Motor neuron (in vitro differentiated cells): ENCODE results near the gene CABYR. TPM values are rescaled to one million over a fixed set of nuclear protein-coding genes. Genes with fewer than 3 reads are reported as not detected.

Experiments
- ATAC-seq, 8 experiments: fragments of 200-7000 bp; cut with Tn5 transposase; replicated peaks in 6 of 8; 2 replicates each; pipeline ENCODE4 v1.8.0; 2021; ENCODE audit warnings: mild to moderate bottlenecking in 8 of 8, moderate library complexity in 8 of 8
- H3K27ac ChIP-seq, 2 donors: fragments of 250-450 bp; sonication (Bioruptor Pico); 2 replicates each; pipeline ENCODE4 v1.9.0; 2021; ENCODE audit warnings: antibody characterized with exemption in 2 of 2, mild to moderate bottlenecking in 2 of 2, moderate library complexity in 1 of 2
- H3K4me1 ChIP-seq, 2 donors: fragments of 250-450 bp; sonication (Bioruptor Pico); replicated peaks in 1 of 2; 2 replicates each; pipeline ENCODE4 v1.6.1; 2021; ENCODE audit warnings: antibody characterized with exemption in 2 of 2, mild to moderate bottlenecking in 2 of 2, moderate library complexity in 1 of 2
- H3K4me3 ChIP-seq, 5 donors: fragments of 250-450 bp; sonication (Bioruptor Pico); 2 replicates each; pipeline ENCODE4 v1.9.0; 2021; ENCODE audit warnings: antibody characterized with exemption in 5 of 5, mild to moderate bottlenecking in 5 of 5, moderate library complexity in 4 of 5
- WGBS, 10 experiments: fragments of 450-650 bp; shearing (Covaris generic); methylation state at CpG; one replicate each; pipeline ENCODE4 v1.0.0; 2022; 5-methylcytosine and 5-hydroxymethylcytosine counted together
- in situ Hi-C, 9 experiments: fragments of 400-800 bp; cut with MboI; loops; one replicate each; pipeline ENCODE4 v1.15.0; 2021; ENCODE audit warnings: low sequenced_read_pairs in 9 of 9, low pct_unique_long_range_greater_than_20kb in 2 of 9; ENCODE audit not compliant: unreplicated experiment in 9 of 9
- total RNA-seq, 8 experiments: library from RNA; unstranded; fragments of 300-600 nt; gene quantifications; 2 replicates each; pipeline versions ENCODE4 v1.2.3 to v1.2.4, GENCODE V29; 2022

CABYR gene
- total RNA-seq, 8 experiments from 2014 or later: 4.2 to 13.9 (median 6.8) TPM

GRCh38 chr18:24185805-24186204 is 46.9 kb downstream of the CABYR start:
- Histone ChIP-seq H3K4me3 (no peak overlapping the region), H3K4me1 (peaks cover 0 to 2% of the 10 kb centered on the region in 2 donors), H3K27ac (no peak overlapping the region)
- ATAC-seq: no peak
- 75 to 100% (median 92%) methylated on average over 1 to 7 of the region's 7 CpGs for WGBS, 10 experiments
- in situ Hi-C loops: no loop called here

DNA sequence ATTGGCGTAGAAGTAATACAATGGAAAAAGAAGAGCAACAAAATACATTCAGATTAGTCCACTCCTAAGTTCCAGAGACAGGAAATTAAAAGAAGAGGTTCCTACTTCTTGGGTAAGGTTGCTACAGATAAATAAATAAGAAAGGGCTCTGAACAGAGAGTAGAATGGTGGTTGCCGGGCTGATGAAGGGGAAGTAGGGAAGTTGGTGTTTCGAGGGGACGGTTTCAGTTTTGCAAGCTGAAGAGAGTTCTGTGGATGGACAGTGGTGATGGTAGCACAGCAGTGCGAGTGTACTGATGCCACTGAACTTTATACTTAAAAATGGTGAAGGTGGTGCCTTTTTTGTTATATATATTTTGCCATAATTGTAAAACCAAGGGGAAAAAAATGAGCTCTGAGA is 48.2 kb downstream of the CABYR start:
- in situ Hi-C loops: no loop called here
- Histone ChIP-seq H3K4me1 (peaks cover 0 to 2% of the 10 kb centered on the region in 2 donors), H3K27ac (no peak overlapping the region), H3K4me3 (no peak overlapping the region)
- 84 to 100% (median 99%) methylated on average over 1 to 5 of the region's 5 CpGs for WGBS, 10 experiments
- no peak for ATAC-seq

- 89 to 100% (median 100%) methylated on average over 1 of the region's 1 CpG; no CpG with 5 or more reads in 4 of the 10 experiments for WGBS, 10 experiments
- Histone ChIP-seq H3K27ac (no peak overlapping the region), H3K4me1 (peaks cover 0 to 2% of the 10 kb centered on the region in 2 donors), H3K4me3 (no peak overlapping the region)
- ATAC-seq: no peak
- in situ Hi-C loops: no loop called here
Observed at GRCh38 chr18:24187689-24188088, 48.8 kb downstream of the CABYR start.

- H3K4me1 ChIP-seq: peaks cover 0 to 2% of the 10 kb centered on the region in 2 donors
- no peak overlapping the region for H3K4me3 ChIP-seq
- 58 to 100% (median 82%) methylated on average over 1 to 5 of the region's 5 CpGs; no CpG with 5 or more reads in 3 of the 10 experiments for WGBS, 10 experiments
- in situ Hi-C loops: no loop called here
- ATAC-seq: no peak
- H3K27ac ChIP-seq: no peak overlapping the region
Observed at GRCh38 chr18:24188120-24188519, 49.3 kb downstream of the CABYR start.

GRCh38 chr18:24189007-24189528 is 50.2 kb downstream of the CABYR start:
- Histone ChIP-seq H3K27ac (no peak overlapping the region), H3K4me3 (no peak overlapping the region), H3K4me1 (peaks cover 0 to 2% of the 10 kb centered on the region in 2 donors)
- 70 to 100% (median 97%) methylated on average over 3 to 6 of the region's 6 CpGs; no CpG with 5 or more reads in 7 of the 10 experiments for WGBS, 10 experiments
- in situ Hi-C loops: no loop called here
- ATAC-seq: peak in 3 of 8 experiments; percentile 63 to 91 (median 76)

- ATAC-seq: no peak
- in situ Hi-C loops: no loop called here
- WGBS, 10 experiments: 74 to 100% (median 86%) methylated on average over 1 to 12 of the region's 15 CpGs; no CpG with 5 or more reads in 2 of the 10 experiments
- H3K4me3 ChIP-seq: no peak overlapping the region
- H3K27ac ChIP-seq: no peak overlapping the region
- no peaks in the 10 kb centered on the region for H3K4me1 ChIP-seq
Observed at GRCh38 chr18:24189664-24190346, 50.9 kb downstream of the CABYR start.

- Histone ChIP-seq H3K4me3 (no peak overlapping the region), H3K4me1 (no peaks in the 10 kb centered on the region), H3K27ac (no peak overlapping the region)
- in situ Hi-C loops: no loop called here
- WGBS, 10 experiments: 86 to 100% (median 100%) methylated on average over 1 to 2 of the region's 2 CpGs; no CpG with 5 or more reads in 3 of the 10 experiments
- peak in 1 of 8 experiments; percentile 43 for ATAC-seq
Observed at GRCh38 chr18:24190590-24190989, 51.7 kb downstream of the CABYR start.

GRCh38 chr18:24195296-24196053 is 56.6 kb downstream of the CABYR start:
- in situ Hi-C loops: no loop called here
- ATAC-seq: no peak
- WGBS, 10 experiments: 72 to 98% (median 92%) methylated on average over 3 to 9 of the region's 9 CpGs
- H3K4me3 ChIP-seq: no peak overlapping the region
- H3K27ac ChIP-seq: no peak overlapping the region
- H3K4me1 ChIP-seq: no peaks in the 10 kb centered on the region

DNA sequence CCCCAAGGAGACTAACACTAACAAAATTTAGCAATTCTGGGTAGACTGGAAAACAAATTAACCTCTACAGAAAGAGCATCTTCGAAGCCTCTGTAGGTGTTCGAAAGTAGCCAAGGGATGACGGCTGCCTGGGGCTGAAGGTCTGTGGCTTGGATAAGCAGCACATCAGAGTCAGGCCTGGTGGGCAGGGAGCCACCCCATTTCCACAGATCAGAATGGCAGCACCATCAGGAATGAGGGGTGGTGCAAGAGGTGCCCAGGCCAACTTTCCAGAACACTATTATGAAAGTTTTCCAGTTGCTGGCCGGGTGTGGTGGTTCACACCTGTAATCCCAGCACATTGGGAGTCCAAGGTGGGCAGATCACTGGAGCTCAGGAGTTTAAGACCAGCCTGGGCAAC is 57.9 kb downstream of the CABYR start:
- H3K4me3 ChIP-seq: no peak overlapping the region
- in situ Hi-C loops: no loop called here

DNA sequence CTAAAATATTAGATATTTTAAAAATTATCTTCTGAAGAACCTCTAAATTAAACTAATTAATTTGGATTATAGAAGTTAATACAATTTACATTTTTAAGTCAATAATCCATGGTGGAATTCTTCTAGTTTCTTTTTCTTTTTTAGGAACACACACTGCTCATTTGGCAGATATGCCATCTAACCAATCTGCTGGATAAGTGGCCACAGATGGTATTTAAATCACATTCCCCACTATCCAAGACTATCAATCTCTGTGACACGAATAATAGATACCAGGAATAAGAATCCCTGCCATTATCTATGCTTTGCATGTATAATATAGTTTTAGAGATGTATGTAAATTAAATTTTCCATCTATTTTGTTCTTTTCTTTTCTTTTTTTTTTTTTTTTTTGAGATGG is 58.5 kb downstream of the CABYR start:
- in situ Hi-C loops: no loop called here
- H3K4me3 ChIP-seq: no peak overlapping the region
- peaks cover 5 to 11% of the 10 kb centered on the region in 2 donors for H3K4me1 ChIP-seq
- 0 to 100% (median 91%) methylated on average over 1 of the region's 1 CpG; no CpG with 5 or more reads in 3 of the 10 experiments for WGBS, 10 experiments
- no peak overlapping the region for H3K27ac ChIP-seq
- no peak for ATAC-seq

More for the DNA sequence above, 57.9 kb downstream of the CABYR start:
- H3K27ac ChIP-seq: no peak overlapping the region
- H3K4me1 ChIP-seq: peaks cover 3 to 7% of the 10 kb centered on the region in 2 donors
- WGBS, 10 experiments: 90 to 100% (median 93%) methylated on average over 1 to 4 of the region's 4 CpGs; no CpG with 5 or more reads in 3 of the 10 experiments
- ATAC-seq: no peak

GRCh38 chr18:24198461-24198860 is 59.6 kb downstream of the CABYR start:
- no peak overlapping the region for H3K27ac ChIP-seq
- 84 to 100% (median 100%) methylated on average over 2 to 9 of the region's 9 CpGs; no CpG with 5 or more reads in 5 of the 10 experiments for WGBS, 10 experiments
- in situ Hi-C loops: no loop called here
- no peak for ATAC-seq
- H3K4me3 ChIP-seq: no peak overlapping the region
- H3K4me1 ChIP-seq: peaks cover 5 to 11% of the 10 kb centered on the region in 2 donors

DNA sequence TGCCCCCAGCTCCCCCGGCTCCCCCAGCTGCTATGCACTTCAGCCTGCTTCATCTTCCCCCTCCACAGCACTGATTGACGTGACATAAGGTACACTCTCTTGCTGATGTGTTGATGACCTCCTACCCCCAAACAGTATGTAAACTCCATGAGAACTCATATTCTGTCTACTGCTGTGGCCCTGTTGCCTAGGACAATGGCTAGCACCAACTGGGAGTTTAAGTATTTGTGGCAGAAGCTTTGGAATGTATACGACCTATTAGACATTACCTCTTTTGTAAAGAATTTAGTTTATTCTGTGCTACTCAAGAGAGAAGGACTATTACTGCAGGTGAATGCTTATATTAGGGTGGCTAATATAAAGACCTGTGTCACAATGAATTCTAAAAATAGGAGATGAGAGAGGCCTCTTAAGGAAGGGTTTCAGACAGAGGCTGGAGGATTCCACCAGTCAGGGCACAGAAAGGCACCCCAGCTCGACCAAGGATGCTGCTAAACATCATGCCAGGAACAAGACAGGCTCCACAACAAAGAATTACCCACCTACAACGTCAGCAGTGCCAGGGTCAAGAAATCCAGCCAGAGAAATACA is 60.6 kb downstream of the CABYR start:
- peaks cover 5 to 11% of the 10 kb centered on the region in 2 donors for H3K4me1 ChIP-seq
- WGBS, 10 experiments: 0 to 100% (median 78%) methylated on average over 1 to 4 of the region's 5 CpGs; no CpG with 5 or more reads in 1 of the 10 experiments
- ATAC-seq: peak in 1 of 8 experiments; percentile 65
- no peak overlapping the region for H3K27ac ChIP-seq
- in situ Hi-C loops: no loop called here
- H3K4me3 ChIP-seq: no peak overlapping the region
